CD4-positive, alpha-beta T cell treated with Interferon alpha-2 for 1 hour (primary cell): ENCODE results near the gene FKBP1B.
"Not testable (repeated sequence)": the region's sequence is repeated elsewhere in the genome, so short reads cannot be mapped to it uniquely, and the experiment has no call there.

ENCODE experiments used
- DNase-seq, 2 donors: peaks; one replicate each; pipeline ENCODE4 v3.0.0-alpha.2; 2020 to 2022

The FKBP1B gene

DNA sequence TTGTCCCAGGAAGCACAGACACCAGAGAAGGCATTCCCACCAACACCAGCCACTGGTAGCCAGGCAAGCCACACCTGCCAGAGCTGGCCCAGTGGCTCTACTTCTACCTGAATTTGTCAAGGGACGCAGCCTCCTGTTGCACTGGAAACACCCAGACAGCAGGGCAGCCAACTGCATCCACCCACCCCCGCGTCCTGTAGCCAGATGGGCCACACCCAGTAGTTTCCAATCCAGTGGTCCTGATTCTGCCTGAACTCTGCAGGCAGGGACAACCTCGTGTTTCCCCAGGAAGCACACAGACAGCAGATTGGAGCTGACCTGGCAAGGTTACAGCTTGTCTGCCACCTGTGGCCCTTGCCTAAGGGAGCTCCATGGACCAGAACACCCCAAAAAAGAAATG, 55.4 kb downstream of the FKBP1B start:
- no peak for DNase-seq

GRCh38 chr2:24105816-24106215, 56.3 kb downstream of the FKBP1B start:
- no peak for DNase-seq

- no peak for DNase-seq
Observed at GRCh38 chr2:24106786-24107185, 57.2 kb downstream of the FKBP1B start.

DNA sequence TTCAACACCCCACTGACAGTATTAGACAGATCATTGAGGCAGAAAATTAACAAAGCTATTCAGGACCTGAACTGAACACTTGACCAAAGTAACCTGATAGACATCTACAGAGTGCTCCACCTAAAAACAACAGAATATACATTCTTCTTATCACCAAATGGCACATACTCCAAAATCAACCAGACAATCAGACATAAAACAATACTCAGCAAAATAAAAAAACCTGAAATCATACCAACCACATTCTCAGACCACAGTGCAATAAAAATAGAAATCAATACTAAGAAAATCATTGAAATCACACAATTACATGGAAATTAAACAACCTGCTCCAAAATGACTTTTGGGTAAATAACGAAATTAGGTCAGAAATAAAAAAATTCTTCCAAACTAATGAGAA, 57.8 kb downstream of the FKBP1B start:
- DNase-seq: no peak

GRCh38 chr2:24109431-24109830, 59.9 kb downstream of the FKBP1B start:
- not testable (repeated sequence) for DNase-seq

GRCh38 chr2:24110660-24111303, 61.2 kb downstream of the FKBP1B start:
- no peak for DNase-seq

- no peak for DNase-seq
Observed at GRCh38 chr2:24111407-24111901, 61.9 kb downstream of the FKBP1B start.
